B cell (primary cell): ENCODE measurements around the gene COL1A1. TPM values are rescaled to one million over a fixed set of nuclear protein-coding genes. Genes with fewer than 3 reads are reported as not detected.

Experiments
- ATAC-seq: fragments of 200-7000 bp; cut with Tn5 transposase; one replicate; pipeline ENCODE4 v1.10.0; 2021; ENCODE audit warnings: low read depth, mild to moderate bottlenecking, moderate number of reproducible peaks, moderate library complexity
- CTCF ChIA-PET: fragments of 350-600 bp; sonication (Branson Sonifier 250); formaldehyde crosslinking; loops from one replicate; lab custom pipeline; 2021; ENCODE audit warnings: antibody characterized with exemption, inconsistent platforms; lab: Charles Lee
- POLR2A ChIA-PET: fragments of 350-600 bp; sonication (Branson Sonifier 250); formaldehyde crosslinking; loops from one replicate; lab custom pipeline; 2021; ENCODE audit warnings: antibody characterized with exemption; lab: Charles Lee
- DNase-seq: peaks from one replicate; pipeline ENCODE4 v3.0.0; 2013
- H2AFZ ChIP-seq: 2 replicates; pipeline ENCODE4 v1.6.1; 2012; ENCODE audit warnings: mild to moderate bottlenecking, low read depth, low read length; ENCODE audit not compliant: insufficient read depth, poor library complexity, severe bottlenecking
- H3K27ac ChIP-seq, 2 donors: 1 replicate in 1 of 2; 2 replicates in 1 of 2; pipeline ENCODE4 v1.5.1; 2012 to 2013; ENCODE audit warnings: low read length in 2 of 2, mild to moderate bottlenecking in 2 of 2, moderate library complexity in 1 of 2
- H3K27me3 ChIP-seq, 4 experiments: fragments of 200-600 bp in 1 of 4; sonication (generic) in 1 of 4; replicated peaks in 1 of 4; 1 replicate in 2 of 4; 2 replicates in 2 of 4; pipeline versions ENCODE4 v1.6.1 to v1.7.0; 2013 to 2016; ENCODE audit warnings: low read length in 3 of 4, mild to moderate bottlenecking in 2 of 4, mixed read lengths in 1 of 4, moderate library complexity in 1 of 4; ENCODE audit not compliant: insufficient read depth in 4 of 4, control insufficient read depth in 3 of 4; ENCODE audit errors: control extremely low read depth in 1 of 4
- H3K36me3 ChIP-seq, 2 experiments: replicated peaks in 1 of 2; 1 replicate in 1 of 2; 2 replicates in 1 of 2; pipeline versions ENCODE4 v1.6.1 to v1.7.1; 2013; ENCODE audit warnings: low read length in 1 of 2; ENCODE audit not compliant: insufficient read depth in 2 of 2, control insufficient read depth in 1 of 2; ENCODE audit errors: control extremely low read depth in 1 of 2, extremely low read depth in 1 of 2
- H3K4me1 ChIP-seq, 2 donors: fragments of 200-600 bp in 1 of 2; sonication (generic) in 1 of 2; 1 replicate in 1 of 2; 2 replicates in 1 of 2; pipeline versions ENCODE4 v1.5.1 to v1.6.1; 2013 to 2017; ENCODE audit warnings: low read length in 2 of 2; ENCODE audit not compliant: control insufficient read depth in 2 of 2, insufficient read depth in 2 of 2
- H3K4me2 ChIP-seq: replicated peaks from 2 replicates; pipeline ENCODE3; 2012; ENCODE audit warnings: mild to moderate bottlenecking, low read depth, low read length; ENCODE audit not compliant: poor library complexity, severe bottlenecking
- H3K4me3 ChIP-seq, 5 experiments: fragments of 200-600 bp in 1 of 5; sonication (generic) in 1 of 5; 1 replicate in 3 of 5; 2 replicates in 2 of 5; pipeline versions ENCODE4 v1.5.1 to v1.7.0; 2011 to 2016; ENCODE audit warnings: low read length in 4 of 5, mild to moderate bottlenecking in 4 of 5, low read depth in 2 of 5, control low read depth in 1 of 5, moderate library complexity in 1 of 5; ENCODE audit not compliant: insufficient read depth in 1 of 5; ENCODE audit errors: control extremely low read depth in 1 of 5, extremely low read depth in 1 of 5
- H3K79me2 ChIP-seq: fragments of 200-600 bp; sonication (generic); one replicate; pipeline ENCODE4 v1.6.0; 2016; ENCODE audit warnings: low read length; ENCODE audit not compliant: control insufficient read depth, insufficient read depth
- H3K9ac ChIP-seq: fragments of 200-600 bp; sonication (generic); 2 replicates; pipeline ENCODE4 v1.6.1; 2017; ENCODE audit warnings: mild to moderate bottlenecking, low read length, moderate library complexity
- H3K9me3 ChIP-seq, 3 donors: one replicate each; pipeline versions ENCODE4 v1.6.1 to v1.7.1; 2013; ENCODE audit warnings: low read length in 2 of 3; ENCODE audit not compliant: control insufficient read depth in 2 of 3, insufficient read depth in 1 of 3; ENCODE audit errors: control extremely low read depth in 1 of 3
- H4K20me1 ChIP-seq: 2 replicates; pipeline ENCODE4 v1.6.0; 2012; ENCODE audit warnings: mild to moderate bottlenecking, low read length; ENCODE audit not compliant: insufficient read depth, control insufficient read depth, poor library complexity, severe bottlenecking
- H3K27ac Mint-ChIP-seq: one replicate; pipeline ENCODE4 v1.8.0; 2021; ENCODE audit warnings: mixed read lengths
- H3K27me3 Mint-ChIP-seq: one replicate; pipeline ENCODE4 v1.8.0; 2021; ENCODE audit warnings: mixed read lengths
- H3K4me1 Mint-ChIP-seq: one replicate; pipeline ENCODE4 v1.8.0; 2021; ENCODE audit warnings: mixed read lengths
- H3K4me3 Mint-ChIP-seq: one replicate; pipeline ENCODE4 v1.8.0; 2021; ENCODE audit warnings: mixed read lengths
- H3K9me3 Mint-ChIP-seq: one replicate; pipeline ENCODE4 v1.8.0; 2022; ENCODE audit warnings: mixed read lengths; ENCODE audit not compliant: insufficient read depth
- EZH2 ChIP-seq: IDR thresholded peaks from 2 replicates; pipeline ENCODE4 v1.6.1; 2012; ENCODE audit warnings: borderline replicate concordance, low read depth, mild to moderate bottlenecking, moderate library complexity, low read length; ENCODE audit not compliant: insufficient read depth, poor library complexity, severe bottlenecking
- WGBS: methylation state at CpG from one replicate; pipeline ENCODE4 v1.1.5; 2013; ENCODE audit warnings: missing lambda C conversion rate; ENCODE audit not compliant: insufficient coverage; 5-methylcytosine and 5-hydroxymethylcytosine counted together
- intact Hi-C: fragments of 100-400 bp; cut with micrococcal nuclease; formaldehyde crosslinking; loops from one replicate; pipeline ENCODE4 v1.10.0; 2022
- polyA plus RNA-seq: library from polyadenylated mRNA; depleted of rRNA; stranded (reverse); fragments of >200 nt; gene quantifications from 2 replicates; pipeline ENCODE4 v1.2.3, GENCODE V29; 2012
- total RNA-seq, 2 donors: library from RNA; stranded (reverse); fragments of 120-200 nt in 1 of 2; gene quantifications; 1 replicate in 1 of 2; 2 replicates in 1 of 2; pipeline versions ENCODE4 v1.2.3 to v1.2.4, GENCODE V29; 2013 to 2022
- TF ChIP-seq, protein P1 (sequence below): fragments of 200-600 bp; IDR thresholded peaks from one replicate; pipeline ENCODE4 v1.8.0; 2022; ENCODE audit warnings: antibody characterized with exemption, mild to moderate bottlenecking

The COL1A1 gene
- total and polyA plus RNA-seq, 2 donors (not counting 1 experiment from before 2014, with no cell fraction given): 0.66 to 9.1 TPM

DNA sequence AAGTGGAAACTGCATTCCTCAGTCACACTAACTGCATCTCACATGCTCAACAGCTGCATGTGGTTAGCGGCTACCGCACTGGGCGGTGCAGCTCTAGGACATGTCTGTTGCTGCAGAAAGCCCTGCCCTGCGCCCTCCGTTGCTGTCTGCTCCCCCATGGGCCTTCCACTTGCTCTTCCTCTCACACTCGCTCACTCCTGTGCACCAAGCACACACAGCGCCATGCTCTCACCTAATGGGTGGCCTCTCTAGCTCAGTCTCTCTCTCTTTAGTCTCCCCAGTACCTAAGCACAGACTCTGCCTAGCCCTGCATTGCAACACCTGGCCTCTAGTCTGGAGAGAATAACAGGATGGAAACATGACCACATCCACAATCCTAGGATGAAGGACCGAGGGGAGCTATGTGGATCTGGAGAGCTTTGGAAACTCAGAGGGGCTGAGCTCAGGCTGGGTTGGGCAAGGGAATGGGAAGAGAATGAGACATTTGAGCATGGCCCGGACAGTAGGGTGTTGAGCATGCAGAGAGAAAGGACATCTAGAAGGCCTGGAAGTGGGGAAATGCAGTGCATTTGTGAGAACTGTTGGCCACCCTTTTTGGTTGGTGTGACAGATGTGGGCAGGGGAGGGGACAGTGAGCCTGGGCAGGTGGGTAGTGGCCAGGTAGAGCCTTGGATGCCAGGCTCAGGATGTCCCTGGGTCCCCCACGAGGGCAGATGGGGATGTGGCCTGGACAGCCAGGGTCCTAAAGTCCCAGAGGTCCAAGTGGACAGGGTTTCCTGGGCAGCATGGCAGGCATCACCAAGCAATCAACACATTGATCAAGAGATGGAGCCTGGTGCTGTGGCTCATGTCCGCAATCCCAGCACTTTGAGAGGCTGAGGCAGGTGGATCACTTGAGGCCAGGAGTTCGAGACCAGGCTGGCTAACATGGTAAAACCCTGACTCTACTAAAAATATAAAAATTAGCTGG, 19.6 kb downstream of the COL1A1 start:
- no peak overlapping the region for H3K27ac ChIP-seq

More for the DNA sequence above, 19.6 kb downstream of the COL1A1 start:
- Histone ChIP-seq H3K9ac (no peak overlapping the region), H3K4me1 (peaks cover 32 to 43% of the 10 kb centered on the region in 2 donors), H3K36me3 (no peaks in the 10 kb centered on the region), H2AFZ (no peak overlapping the region), H3K9me3 (peaks cover 0 to 5% (median 0%) of the 10 kb centered on the region in 3 donors), H4K20me1 (no peaks in the 10 kb centered on the region), H3K79me2 (no peaks in the 10 kb centered on the region), H3K4me3 (no peak overlapping the region), H3K4me2 (no peak overlapping the region), H3K27me3 (no peaks in the 10 kb centered on the region)
- Mint-ChIP-seq H3K4me1 (peaks cover 49% of the 10 kb centered on the region), H3K4me3 (no peak overlapping the region), H3K27me3 (no peaks in the 10 kb centered on the region), H3K27ac (peak overlapping the region; percentile 26), H3K9me3 (no peaks in the 10 kb centered on the region)
- CTCF ChIA-PET: interaction anchor here (0.8 to 3.3 kb wide), 8 partner anchors 8 to 87 kb away, joined by 3 to 10 read pairs (median 4); partner anchors contain the start of gene PDK2
- DNase-seq (no peak), ATAC-seq (no peak)
- POLR2A ChIA-PET: no interaction called here
- no peak for TF ChIP-seq EZH2
- TF ChIP-seq, protein P1, sequence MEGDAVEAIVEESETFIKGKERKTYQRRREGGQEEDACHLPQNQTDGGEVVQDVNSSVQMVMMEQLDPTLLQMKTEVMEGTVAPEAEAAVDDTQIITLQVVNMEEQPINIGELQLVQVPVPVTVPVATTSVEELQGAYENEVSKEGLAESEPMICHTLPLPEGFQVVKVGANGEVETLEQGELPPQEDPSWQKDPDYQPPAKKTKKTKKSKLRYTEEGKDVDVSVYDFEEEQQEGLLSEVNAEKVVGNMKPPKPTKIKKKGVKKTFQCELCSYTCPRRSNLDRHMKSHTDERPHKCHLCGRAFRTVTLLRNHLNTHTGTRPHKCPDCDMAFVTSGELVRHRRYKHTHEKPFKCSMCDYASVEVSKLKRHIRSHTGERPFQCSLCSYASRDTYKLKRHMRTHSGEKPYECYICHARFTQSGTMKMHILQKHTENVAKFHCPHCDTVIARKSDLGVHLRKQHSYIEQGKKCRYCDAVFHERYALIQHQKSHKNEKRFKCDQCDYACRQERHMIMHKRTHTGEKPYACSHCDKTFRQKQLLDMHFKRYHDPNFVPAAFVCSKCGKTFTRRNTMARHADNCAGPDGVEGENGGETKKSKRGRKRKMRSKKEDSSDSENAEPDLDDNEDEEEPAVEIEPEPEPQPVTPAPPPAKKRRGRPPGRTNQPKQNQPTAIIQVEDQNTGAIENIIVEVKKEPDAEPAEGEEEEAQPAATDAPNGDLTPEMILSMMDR: no peak
- intact Hi-C loops: no loop called here
- 83% methylated on average over 10 of the region's 12 CpGs for WGBS
